Measurements from ENCODE around the gene FAM133A. TPM values are rescaled to one million over a fixed set of nuclear protein-coding genes. Genes with fewer than 3 reads are reported as not detected.

Gene FAM133A
- total and polyA plus RNA-seq, 2 of the 13 experiments (the other 11 are each of a cell fraction or from before 2014, with no cell fraction given): not detected

GRCh38 chrX:93660575-93660974, 13.4 kb upstream of the FAM133A start (continued):
- TF ChIP-seq ZNF281 (CRISPR knock-in tag; IDR thresholded peaks at IDR 0.05; ENCODE audit: borderline replicate concordance) (no peak), HDAC6 (IDR thresholded peaks at IDR 0.05; ENCODE audit: low read depth, low read length) (no peak)

GRCh38 chrX:93673056-93673868, 744 bp upstream of the FAM133A start, which contains the start of gene NAP1L3:
Gene NAP1L3 (minus strand): TSS chrX:93673578. CDS start chrX:93673304, 274 bp downstream.
- Histone ChIP-seq H3K9ac (ENCODE audit: insufficient read depth, low read depth, low read length) (no peak within 1 kb of the TSS), H3K79me2 (ENCODE audit: insufficient read depth, low read length) (no peaks in the 10 kb centered on the region), H2AFZ (ENCODE audit: low read length) (no peak within 1 kb of the TSS), H3K9me3 (ENCODE audit: low read length) (no peaks in the 10 kb centered on the region), H3K36me3 (replicated peaks in 1 of 2; ENCODE audit: control insufficient read depth in 1 of 2, insufficient read depth in 2 of 2, low read length in 2 of 2) (no peaks in the 10 kb centered on the region), H3K27me3 (ENCODE audit: control insufficient read depth in 1 of 2, insufficient read depth in 2 of 2, low read length in 2 of 2) (peaks cover 0 to 4% of the 10 kb centered on the region in 2 experiments; a peak in 1 of 5 replicates), H3K27ac (ENCODE audit: extremely low read length, insufficient read depth, low read length) (no peak within 1 kb of the TSS), H3K4me1 (ENCODE audit: insufficient read depth, low read length) (no peaks in the 10 kb centered on the region), H3K4me2 (ENCODE audit: low read depth, low read length) (peak within 1 kb of the TSS; percentile 74), H3K4me3 (replicated peaks in 1 of 3; ENCODE audit: insufficient read depth in 1 of 3, low read depth in 2 of 3, low read length in 3 of 3) (peak within 1 kb of the TSS; percentile 26 to 59 (median 50); a peak in 4 of 6 replicates), H4K20me1 (ENCODE audit: insufficient read depth, low read length) (no peaks in the 10 kb centered on the region)
- ChIA-PET CTCF (ENCODE audit: low intra/inter-chr PET ratio, low total read pairs) (no interaction called here), POLR2A (no interaction called here)
- BruUV-seq (replicated peaks): no TSS peak
- WGBS (ENCODE audit: low lambda C conversion rate): 2% methylated on average over 13 of the region's 51 CpGs
- peak; percentile 5 for DNase-seq (ENCODE audit: low spot score)
- ATAC-seq: peak; percentile 95
- in situ Hi-C loops (cut with HindIII; ENCODE audit: extremely low pct_ligation_motif_present, low pct_unique_long_range_greater_than_20kb): no loop called here
- intact Hi-C loops (cut with micrococcal nuclease; ENCODE audit: unreplicated experiment): no loop called here
- no peak for FAIRE-seq
- TF ChIP-seq ZNF143 (CRISPR knock-in tag; IDR thresholded peaks at IDR 0.05) (0 out of 2 replicates have a peak, but pooled peaks have one; percentile 19), ZNF570 (CRISPR knock-in tag; IDR thresholded peaks at IDR 0.05; ENCODE audit: borderline replicate concordance) (no peak), ZFX (CRISPR knock-in tag; IDR thresholded peaks at IDR 0.05; ENCODE audit: low read depth) (0 out of 2 replicates have a peak, but pooled peaks have one; percentile 20), HNRNPLL (IDR thresholded peaks at IDR 0.05; ENCODE audit: low read depth, low read length, poor library complexity, severe bottlenecking) (peak; percentile 29), ZNF543 (CRISPR knock-in tag; IDR thresholded peaks at IDR 0.05) (no peak), RNF2 (conservative IDR thresholded peaks at IDR 0.05; ENCODE audit: low read depth) (no peak), SP2 (CRISPR knock-in tag; IDR thresholded peaks at IDR 0.05) (peak; percentile 82), PHF8 (CRISPR knock-in tag; IDR thresholded peaks at IDR 0.05) (0 out of 2 replicates have a peak, but pooled peaks have one; percentile 21), NRL (CRISPR knock-in tag; IDR thresholded peaks at IDR 0.05; ENCODE audit: borderline replicate concordance) (no peak), CHD2 (IDR thresholded peaks at IDR 0.05; ENCODE audit: low read depth, low read length) (0 out of 2 replicates have a peak, but pooled peaks have one; percentile 49), NFYC (CRISPR knock-in tag; IDR thresholded peaks at IDR 0.05) (peak; percentile 67), PBX2 (CRISPR knock-in tag; IDR thresholded peaks at IDR 0.05) (peak; percentile 54; the same call in 1 of the 2 replicates), ZNF768 (CRISPR knock-in tag; IDR thresholded peaks at IDR 0.05) (peak; percentile 12; the same call in 1 of the 2 replicates), UBTF (CRISPR knock-in tag; IDR thresholded peaks at IDR 0.05) (0 out of 2 replicates have a peak, but pooled peaks have one; percentile 30), NFYB (CRISPR knock-in tag; IDR thresholded peaks at IDR 0.05) (peak; percentile 68)
